Endothelial cell of umbilical vein (primary cell): ENCODE data around the gene PDE1A. TPM values are rescaled to one million over a fixed set of nuclear protein-coding genes. Genes with fewer than 3 reads are reported as not detected.

Source experiments
- Bru-seq: library from RNA; stranded (reverse); fragments of 400-500 nt; gene quantifications from one replicate; lab custom pipeline; 2021; lab: Mats Ljungman, UMichigan
- BruChase-seq, 2 experiments: library from RNA; stranded (reverse); fragments of 400-500 nt; gene quantifications; one replicate each; lab custom pipeline; 2021; lab: Mats Ljungman, UMichigan
- BruUV-seq: library from RNA; stranded (reverse); fragments of 400-500 nt; replicated peaks from 2 replicates; lab custom pipeline; 2021; lab: Mats Ljungman, UMichigan
- CTCF ChIA-PET: fragments of 300-600, 350-600 bp; sonication (Branson Sonifier 250); formaldehyde crosslinking; loops from one replicate; lab custom pipeline; 2021; ENCODE audit warnings: antibody characterized with exemption, inconsistent platforms; lab: Charles Lee
- POLR2A ChIA-PET: fragments of 300-600, 350-600 bp; sonication (Branson Sonifier 250); formaldehyde crosslinking; loops from one replicate; lab custom pipeline; 2021; ENCODE audit warnings: antibody characterized with exemption, inconsistent platforms; lab: Charles Lee
- DNase-seq: peaks from one replicate; pipeline ENCODE4 v3.0.0-alpha.2; 2011; ENCODE audit warnings: low read depth, low spot score
- FAIRE-seq: peaks from 2 replicates; lab custom pipeline; 2011; peaks lifted over from hg19 to GRCh38; lab: Jason Lieb, UNC
- H2AFZ ChIP-seq: 2 replicates; pipeline ENCODE4 v1.6.0; 2012; ENCODE audit warnings: low read depth, low read length, control low read depth, inconsistent platforms
- H3K27ac ChIP-seq: 2 replicates; pipeline ENCODE4 v1.5.1; 2011; ENCODE audit warnings: low read depth, mild to moderate bottlenecking, control low read depth, low read length, moderate library complexity; ENCODE audit not compliant: insufficient read depth
- H3K27me3 ChIP-seq, 2 experiments: 2 replicates each; pipeline versions ENCODE4 v1.6.0 to v1.6.1; 2011; ENCODE audit warnings: low read length in 2 of 2, mixed read lengths in 1 of 2; ENCODE audit not compliant: control insufficient read depth in 2 of 2, insufficient read depth in 2 of 2
- H3K36me3 ChIP-seq, 2 experiments: 2 replicates in 1 of 2; 3 replicates in 1 of 2; pipeline ENCODE4 v1.5.1; 2011; ENCODE audit warnings: low read length in 2 of 2, mild to moderate bottlenecking in 1 of 2, moderate library complexity in 1 of 2; ENCODE audit not compliant: control insufficient read depth in 2 of 2, insufficient read depth in 2 of 2; ENCODE audit errors: extremely low read depth in 1 of 2
- H3K4me1 ChIP-seq: 3 replicates; pipeline ENCODE4 v1.5.1; 2011; ENCODE audit warnings: mild to moderate bottlenecking, low read length; ENCODE audit not compliant: control insufficient read depth, insufficient read depth; ENCODE audit errors: extremely low read depth
- H3K4me2 ChIP-seq: 2 replicates; pipeline ENCODE4 v1.6.1; 2011; ENCODE audit warnings: low read length, control low read depth, mixed read lengths; ENCODE audit not compliant: insufficient read depth
- H3K4me3 ChIP-seq, 3 experiments: fragments of 200-600 bp in 1 of 3; sonication (generic), shearing (Covaris generic) in 1 of 3; replicated peaks in 1 of 3; 2 replicates each; pipeline ENCODE4 v1.5.1; 2011 to 2016; ENCODE audit warnings: control low read depth in 3 of 3, low read length in 3 of 3, mild to moderate bottlenecking in 2 of 3, inconsistent platforms in 1 of 3, low read depth in 1 of 3, moderate library complexity in 1 of 3; ENCODE audit not compliant: insufficient read depth in 1 of 3
- H3K79me2 ChIP-seq: 2 replicates; pipeline ENCODE4 v1.6.0; 2012; ENCODE audit warnings: low read length, inconsistent platforms; ENCODE audit not compliant: control insufficient read depth, insufficient read depth
- H3K9ac ChIP-seq: replicated peaks from 2 replicates; pipeline ENCODE3; 2011; ENCODE audit warnings: low read length, control low read depth; ENCODE audit not compliant: insufficient read depth; ENCODE audit errors: extremely low read depth
- H3K9me1 ChIP-seq: replicated peaks from 3 replicates; pipeline ENCODE4 v1.6.0; 2011; ENCODE audit warnings: mild to moderate bottlenecking, low read length; ENCODE audit not compliant: control insufficient read depth, insufficient read depth; ENCODE audit errors: extremely low read depth
- H3K9me3 ChIP-seq: replicated peaks from 2 replicates; pipeline ENCODE4 v1.5.1; 2012; ENCODE audit warnings: low read length, inconsistent platforms; ENCODE audit not compliant: control insufficient read depth, insufficient read depth
- H4K20me1 ChIP-seq: replicated peaks from 2 replicates; pipeline ENCODE3; 2011; ENCODE audit warnings: mild to moderate bottlenecking, low read length; ENCODE audit not compliant: control insufficient read depth, insufficient read depth; ENCODE audit errors: extremely low read depth
- CTCF ChIP-seq, 2 donors: IDR thresholded peaks; 1 replicate in 1 of 2; 2 replicates in 1 of 2; pipeline ENCODE4 v1.5.1; 2011; ENCODE audit warnings: low read length in 2 of 2, mild to moderate bottlenecking in 2 of 2, moderate library complexity in 2 of 2, control low read depth in 1 of 2, inconsistent platforms in 1 of 2, low read depth in 1 of 2; ENCODE audit not compliant: insufficient read depth in 1 of 2; ENCODE audit errors: extremely low read depth in 1 of 2
- EZH2 ChIP-seq: IDR thresholded peaks from 2 replicates; pipeline ENCODE4 v1.6.1; 2012; ENCODE audit warnings: borderline replicate concordance, low read depth, mild to moderate bottlenecking, moderate library complexity, low read length, inconsistent platforms; ENCODE audit not compliant: severe bottlenecking
- FOS ChIP-seq: IDR thresholded peaks from 2 replicates; pipeline ENCODE4 v1.6.1; 2011; ENCODE audit warnings: mild to moderate bottlenecking, low read length, moderate library complexity, borderline replicate concordance; ENCODE audit not compliant: insufficient read depth
- GATA2 ChIP-seq: IDR thresholded peaks from 2 replicates; pipeline ENCODE4 v1.7.0; 2011; ENCODE audit warnings: low read depth, mild to moderate bottlenecking, moderate library complexity, mixed read lengths, low read length; ENCODE audit not compliant: insufficient read length, insufficient read depth
- JUN ChIP-seq: IDR thresholded peaks from 2 replicates; pipeline ENCODE4 v1.6.1; 2011; ENCODE audit warnings: borderline replicate concordance, low read depth; ENCODE audit not compliant: insufficient read length, insufficient read depth
- MAX ChIP-seq: IDR thresholded peaks from 2 replicates; pipeline ENCODE4 v1.6.1; 2011; ENCODE audit not compliant: insufficient read depth, insufficient read length
- MYC ChIP-seq: IDR thresholded peaks from one replicate; pipeline ENCODE4 v1.6.1; 2011; ENCODE audit warnings: mild to moderate bottlenecking, low read depth, low read length
- POLR2A ChIP-seq: IDR thresholded peaks from 2 replicates; pipeline ENCODE4 v1.6.1; 2012; ENCODE audit warnings: low read depth, mild to moderate bottlenecking, control low read depth, low read length
- POLR2AphosphoS5 ChIP-seq: IDR thresholded peaks from 2 replicates; pipeline ENCODE4 v1.6.1; 2012; ENCODE audit warnings: low read depth, mild to moderate bottlenecking, control low read depth, low read length, moderate library complexity; ENCODE audit not compliant: insufficient read depth
- dilution Hi-C: fragments of 300-500 bp; cut with MboI; formaldehyde crosslinking; loops from one replicate; pipeline ENCODE4 v1.15.0; 2019; ENCODE audit warnings: low sequenced_read_pairs; ENCODE audit not compliant: extremely low pct_ligation_motif_present
- intact Hi-C: fragments of 100-400 bp; cut with micrococcal nuclease; formaldehyde crosslinking; loops from one replicate; pipeline ENCODE4 v1.10.0; 2022
- long read RNA-seq: library from polyadenylated mRNA; stranded (forward); transcript quantifications from one replicate; pipeline ENCODE4 v2.0.0, GENCODE V29; 2021
- polyA minus RNA-seq, 3 experiments: library from RNA; depleted of rRNA, polyadenylated mRNA; stranded (reverse); fragments of >200 nt; gene quantifications; 1 replicate in 1 of 3; 2 replicates in 2 of 3; pipeline ENCODE4 v1.2.3, GENCODE V29; 2011
- polyA plus RNA-seq, 4 experiments: library from polyadenylated mRNA; depleted of rRNA in 3 of 4; stranded (reverse) in 3 of 4; unstranded in 1 of 4; fragments of >200 nt; gene quantifications; 2 replicates each; pipeline versions ENCODE4 v1.2.1 to v1.2.3, GENCODE V29; 2011 to 2012; ENCODE audit warnings: missing spikeins in 1 of 4
- total RNA-seq: library from RNA; stranded (reverse); gene quantifications from 2 replicates; pipeline ENCODE4 v1.2.3, GENCODE V29; 2021

PDE1A gene
- total RNA-seq (0.49 and 0.83 TPM in 2 replicates), polyA plus RNA-seq (0.40 and 0.43 TPM in 2 replicates), polyA minus RNA-seq (0.80 and 0.85 TPM in 2 replicates), Bru-seq, nascent RNA (percentile 27 among the genes with signal in this experiment), BruChase-seq, experiment 1, labeled RNA remaining after a 6-hour chase (percentile 21 among the genes with signal in this experiment), BruChase-seq, experiment 2, labeled RNA remaining after a 2-hour chase (percentile 26 among the genes with signal in this experiment)
- polyA plus RNA-seq (2011; cell fraction: cytosol; rRNA removed) = 0.54 and 0.62 TPM in 2 replicates
- 0.53 and 0.68 TPM in 2 replicates for polyA plus RNA-seq (2011; cell fraction: nucleus; rRNA removed)
- polyA plus RNA-seq (2012) = 0.19 and 0.55 TPM in 2 replicates
- not detected for polyA minus RNA-seq (2011; cell fraction: cytosol; rRNA and poly(A)+ RNA removed)
- 2.1 and 2.2 TPM in 2 replicates for polyA minus RNA-seq (2011; cell fraction: nucleus; rRNA and poly(A)+ RNA removed)
- long read RNA-seq, partial matches to known transcripts = 1 of 1 reads
- long read RNA-seq, other reads (novel, unspliced or antisense) = 0 of 1 reads

- no peaks in the 10 kb centered on the region for H3K9me1 ChIP-seq
- no peak for FAIRE-seq
- no TSS peak for BruUV-seq
- no peaks in the 10 kb centered on the region for H3K27me3 ChIP-seq
- no peak within 1 kb of the TSS for H3K4me3 ChIP-seq
- H3K9me3 ChIP-seq = no peaks in the 10 kb centered on the region
- no peaks in the 10 kb centered on the region for H4K20me1 ChIP-seq
- no peak for DNase-seq
- intact Hi-C loops (no loop called here), dilution Hi-C loops (no loop called here)
- ChIA-PET POLR2A (no interaction called here), CTCF (interaction anchor here (2.0 kb wide), 1 partner anchor 222 kb away, joined by 6 read pairs; no protein-coding TSS in a partner anchor)
- no peak within 1 kb of the TSS for H2AFZ ChIP-seq
- H3K27ac ChIP-seq = no peak within 1 kb of the TSS
- no peaks in the 10 kb centered on the region for H3K79me2 ChIP-seq
- no peak within 1 kb of the TSS for H3K4me2 ChIP-seq
- no peaks in the 10 kb centered on the region for H3K36me3 ChIP-seq
- no peak within 1 kb of the TSS for H3K9ac ChIP-seq
- TF ChIP-seq MYC = no peak
- H3K4me1 ChIP-seq = no peaks in the 10 kb centered on the region
These were observed at the start of gene PDE1A for GRCh38 chr2:182426918-182427240. Gene PDE1A (minus strand): TSS chr2:182427036.

- Histone ChIP-seq H3K9me1 (no peaks in the 10 kb centered on the region), H3K4me3 (no peak overlapping the region), H3K36me3 (no peaks in the 10 kb centered on the region), H3K4me2 (no peak overlapping the region), H3K27me3 (no peaks in the 10 kb centered on the region), H3K27ac (no peak overlapping the region), H4K20me1 (no peaks in the 10 kb centered on the region), H3K9ac (no peak overlapping the region), H2AFZ (no peak overlapping the region), H3K4me1 (no peaks in the 10 kb centered on the region), H3K9me3 (no peaks in the 10 kb centered on the region), H3K79me2 (no peaks in the 10 kb centered on the region)
- CTCF ChIA-PET = no interaction called here
- FAIRE-seq (no peak), DNase-seq (no peak)
- TF ChIP-seq CTCF (IDR thresholded peaks at IDR 0.05; ENCODE audit: extremely low read depth in 1 of 2, insufficient read depth in 1 of 2, low read depth in 1 of 2, low read length in 2 of 2) (no peak), MYC (no peak), POLR2AphosphoS5 (no peak), MAX (no peak), GATA2 (no peak), POLR2A (no peak), FOS (no peak), JUN (no peak), EZH2 (no peak)
- intact Hi-C loops = no loop called here
- POLR2A ChIA-PET = no interaction called here
- dilution Hi-C loops = no loop called here
- BruUV-seq = no TSS peak
These were observed 46.8 kb upstream of the PDE1A start for GRCh38 chr2:182473635-182474034.
